Esophagus muscularis mucosa (tissue), 4 donors: Measurements from ENCODE around the gene PSME3. TPM values are rescaled to one million over a fixed set of nuclear protein-coding genes. Genes with fewer than 3 reads are reported as not detected.

Experiments
- DNase-seq: peaks from one replicate; pipeline ENCODE4 v3.0.0-alpha.2; 2017; ENCODE audit errors: extremely low spot score
- H3K27ac ChIP-seq, 4 donors: fragments of 200-600 bp; sonication (generic); replicated peaks in 1 of 4; 1 replicate in 3 of 4; 2 replicates in 1 of 4; pipeline ENCODE4 v1.5.1; 2016 to 2019; ENCODE audit warnings: mild to moderate bottlenecking in 1 of 4
- H3K27me3 ChIP-seq, 4 donors: fragments of 200-600 bp; sonication (generic); one replicate each; pipeline versions ENCODE4 v1.5.1 to v1.6.0; 2016 to 2019
- H3K36me3 ChIP-seq, 4 donors: fragments of 200-600 bp; sonication (generic); one replicate each; pipeline ENCODE4 v1.5.1; 2016 to 2019
- H3K4me1 ChIP-seq, 4 donors: fragments of 200-600 bp; sonication (generic); one replicate each; pipeline ENCODE4 v1.5.1; 2016 to 2019
- H3K4me3 ChIP-seq, 4 donors: fragments of 200-600 bp; sonication (generic); 1 replicate in 2 of 4; 2 replicates in 2 of 4; pipeline ENCODE4 v1.5.1; 2016 to 2019; ENCODE audit warnings: mild to moderate bottlenecking in 4 of 4, moderate library complexity in 1 of 4
- H3K9me3 ChIP-seq, 4 donors: fragments of 200-600 bp; sonication (generic); 1 replicate in 3 of 4; 2 replicates in 1 of 4; pipeline ENCODE4 v1.5.1; 2016 to 2019
- EP300 ChIP-seq: sonication (generic); formaldehyde crosslinking; IDR thresholded peaks from one replicate; pipeline ENCODE4 v1.6.1; 2017; ENCODE audit warnings: antibody characterized with exemption
- POLR2A ChIP-seq: fragments of 450-650 bp; IDR thresholded peaks from one replicate; pipeline ENCODE4 v1.6.1; 2017; ENCODE audit warnings: antibody characterized with exemption, moderate library complexity, mild to moderate bottlenecking, low read depth
- POLR2AphosphoS5 ChIP-seq, 2 donors: sonication (generic); formaldehyde crosslinking; IDR thresholded peaks; one replicate each; pipeline ENCODE4 v1.6.1; 2017; ENCODE audit warnings: antibody characterized with exemption in 2 of 2
- WGBS: methylation state at CpG from one replicate; pipeline ENCODE4 v1.1.5; 2018; 5-methylcytosine and 5-hydroxymethylcytosine counted together
- intact Hi-C: fragments of 100-400 bp; cut with DNase I; formaldehyde crosslinking; loops from one replicate; pipeline ENCODE4 v1.15.1; 2023
- total RNA-seq, 4 donors: library from RNA; depleted of rRNA; stranded (reverse); fragments of >200 nt; gene quantifications; one replicate each; pipeline versions ENCODE4 v1.1.0 to v1.2.1, GENCODE V29; 2016
- TF ChIP-seq, protein P1 (sequence below), 3 experiments: fragments of 200-600 bp in 2 of 3; fragments of 450-650 bp in 1 of 3; sonication (generic) in 2 of 3; IDR thresholded peaks; one replicate each; pipeline ENCODE4 v1.5.1; 2017 to 2019; ENCODE audit warnings: antibody characterized with exemption in 3 of 3, mild to moderate bottlenecking in 2 of 3, moderate library complexity in 1 of 3

The PSME3 gene
- total RNA-seq, 4 donors from 2014 or later = 68.9 to 91.5 (median 77.2) TPM

DNA sequence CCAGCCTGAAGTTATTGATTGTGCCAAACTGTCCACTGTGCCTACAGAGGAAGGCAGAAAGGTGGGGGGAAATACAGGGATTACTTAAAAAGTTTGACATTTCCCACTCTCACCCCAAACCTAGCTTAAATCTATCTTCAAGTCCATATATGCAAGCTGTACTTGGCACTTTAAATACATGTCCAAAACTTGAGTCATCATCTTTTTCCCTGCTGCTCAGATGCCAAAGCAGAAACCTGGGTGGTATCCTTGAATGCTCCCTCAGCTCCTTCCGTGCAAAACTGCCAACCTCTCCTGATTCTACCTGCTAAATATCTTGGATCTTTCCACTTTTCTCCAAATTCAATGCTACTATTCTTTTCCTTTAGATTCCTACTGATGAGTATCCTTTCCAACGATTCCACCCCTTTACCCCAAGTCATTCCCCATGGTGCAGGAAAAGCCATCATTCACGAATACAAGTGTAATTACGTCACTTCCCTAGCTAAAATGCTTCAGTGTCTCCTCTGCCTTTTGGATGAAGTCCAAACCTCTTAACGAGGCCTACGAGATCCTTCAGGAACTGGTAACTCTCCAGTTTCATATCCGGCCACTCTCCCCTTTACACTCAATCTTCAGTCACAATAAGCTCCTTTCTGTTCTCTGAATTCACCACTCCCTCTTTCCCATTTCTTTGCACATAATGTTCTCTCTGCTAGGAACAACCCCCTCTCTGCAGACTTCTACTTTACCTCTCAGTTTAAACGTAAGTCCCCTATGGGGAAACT is 18.4 kb upstream of the PSME3 start:
- Histone ChIP-seq H3K36me3 (peaks cover 61 to 98% (median 93%) of the 10 kb centered on the region in 4 donors), H3K4me3 (no peak overlapping the region), H3K27ac (peak overlapping the region; percentile 56 to 68 (median 62)), H3K9me3 (no peaks in the 10 kb centered on the region), H3K27me3 (no peaks in the 10 kb centered on the region), H3K4me1 (peaks cover 10 to 24% (median 23%) of the 10 kb centered on the region in 4 donors)
- 39% methylated on average over 8 of the region's 8 CpGs for WGBS
- DNase-seq = no peak
- TF ChIP-seq POLR2AphosphoS5 (IDR thresholded peaks at IDR 0.05) (no peak), POLR2A (no peak), EP300 (no peak)
- TF ChIP-seq, protein P1, sequence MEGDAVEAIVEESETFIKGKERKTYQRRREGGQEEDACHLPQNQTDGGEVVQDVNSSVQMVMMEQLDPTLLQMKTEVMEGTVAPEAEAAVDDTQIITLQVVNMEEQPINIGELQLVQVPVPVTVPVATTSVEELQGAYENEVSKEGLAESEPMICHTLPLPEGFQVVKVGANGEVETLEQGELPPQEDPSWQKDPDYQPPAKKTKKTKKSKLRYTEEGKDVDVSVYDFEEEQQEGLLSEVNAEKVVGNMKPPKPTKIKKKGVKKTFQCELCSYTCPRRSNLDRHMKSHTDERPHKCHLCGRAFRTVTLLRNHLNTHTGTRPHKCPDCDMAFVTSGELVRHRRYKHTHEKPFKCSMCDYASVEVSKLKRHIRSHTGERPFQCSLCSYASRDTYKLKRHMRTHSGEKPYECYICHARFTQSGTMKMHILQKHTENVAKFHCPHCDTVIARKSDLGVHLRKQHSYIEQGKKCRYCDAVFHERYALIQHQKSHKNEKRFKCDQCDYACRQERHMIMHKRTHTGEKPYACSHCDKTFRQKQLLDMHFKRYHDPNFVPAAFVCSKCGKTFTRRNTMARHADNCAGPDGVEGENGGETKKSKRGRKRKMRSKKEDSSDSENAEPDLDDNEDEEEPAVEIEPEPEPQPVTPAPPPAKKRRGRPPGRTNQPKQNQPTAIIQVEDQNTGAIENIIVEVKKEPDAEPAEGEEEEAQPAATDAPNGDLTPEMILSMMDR (IDR thresholded peaks at IDR 0.05) = no peak
- intact Hi-C loops = no loop called here

GRCh38 chr17:42817866-42818265 is 15.3 kb upstream of the PSME3 start:
- intact Hi-C loops = no loop called here
- TF ChIP-seq, protein P1 (IDR thresholded peaks at IDR 0.05) = no peak
- TF ChIP-seq POLR2AphosphoS5 (IDR thresholded peaks at IDR 0.05) = no peak
- TF ChIP-seq EP300 = no peak
- TF ChIP-seq POLR2A = no peak

GRCh38 chr17:42818379-42818778 is 14.8 kb upstream of the PSME3 start:
- Histone ChIP-seq H3K4me1 (peaks cover 21 to 42% (median 38%) of the 10 kb centered on the region in 4 donors), H3K27me3 (no peaks in the 10 kb centered on the region), H3K27ac (no peak overlapping the region), H3K4me3 (no peak overlapping the region), H3K36me3 (peaks cover 43 to 90% (median 86%) of the 10 kb centered on the region in 4 donors), H3K9me3 (no peaks in the 10 kb centered on the region)
- no peak for TF ChIP-seq POLR2AphosphoS5 (IDR thresholded peaks at IDR 0.05)
- TF ChIP-seq, protein P1 (IDR thresholded peaks at IDR 0.05) = no peak
- TF ChIP-seq EP300 = no peak
- TF ChIP-seq POLR2A = no peak
- no peak for DNase-seq
- intact Hi-C loops = no loop called here
- WGBS = 86% methylated on average over 5 of the region's 5 CpGs

More at GRCh38 chr17:42817866-42818265, 15.3 kb upstream of the PSME3 start:
- 80% methylated on average over 1 of the region's 1 CpG for WGBS
- Histone ChIP-seq H3K4me3 (no peak overlapping the region), H3K4me1 (peaks cover 16 to 37% (median 32%) of the 10 kb centered on the region in 4 donors), H3K27ac (no peak overlapping the region), H3K27me3 (no peaks in the 10 kb centered on the region), H3K9me3 (no peaks in the 10 kb centered on the region), H3K36me3 (peaks cover 48 to 95% (median 91%) of the 10 kb centered on the region in 4 donors)
- no peak for DNase-seq

DNA sequence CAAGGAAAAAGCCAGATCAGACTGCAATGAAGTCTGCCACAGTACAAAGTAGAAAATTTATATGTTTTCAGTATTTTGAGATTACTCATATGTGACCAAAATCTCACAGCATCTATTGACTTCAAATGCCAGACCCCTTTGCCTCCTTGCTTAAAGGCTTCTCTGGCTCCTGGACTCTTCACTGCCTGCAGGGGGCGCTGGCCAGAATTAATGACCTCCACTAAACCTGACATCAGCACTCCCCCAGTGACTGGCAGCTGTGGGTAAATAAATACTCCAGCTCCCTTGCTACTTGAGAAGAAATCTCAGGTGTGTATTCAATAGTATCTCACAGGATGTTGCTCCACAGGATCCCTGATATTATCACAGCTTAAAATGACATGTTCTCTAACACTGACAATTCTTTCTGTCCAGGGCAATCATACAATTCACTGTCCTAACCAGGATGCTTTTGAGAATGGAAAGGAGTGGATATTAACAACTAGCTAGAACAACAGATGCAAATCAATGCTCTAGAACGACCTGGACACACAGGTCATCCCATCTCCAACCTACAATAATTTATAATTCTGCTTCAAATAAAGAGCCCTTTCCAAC is 13.2 kb upstream of the PSME3 start:
- peaks cover 21 to 36% (median 32%) of the 10 kb centered on the region in 4 donors for H3K4me1 ChIP-seq
- DNase-seq = no peak
- H3K27me3 ChIP-seq = no peaks in the 10 kb centered on the region
- WGBS = 34% methylated on average over 2 of the region's 2 CpGs
- no peak overlapping the region for H3K27ac ChIP-seq
- H3K36me3 ChIP-seq = peaks cover 41 to 73% (median 70%) of the 10 kb centered on the region in 4 donors
- H3K9me3 ChIP-seq = no peaks in the 10 kb centered on the region
- H3K4me3 ChIP-seq = no peak overlapping the region
- TF ChIP-seq POLR2A (no peak), EP300 (no peak), POLR2AphosphoS5 (IDR thresholded peaks at IDR 0.05) (no peak)
- TF ChIP-seq, protein P1 (IDR thresholded peaks at IDR 0.05) = peak; percentile 39 to 73 (median 42)
- intact Hi-C loops = loop anchor here (5.0 kb wide), 2 partner anchors 38 to 98 kb away; partner anchors contain the start of gene WNK4
